OCI-LY3 (cell line): ENCODE results near the gene ANP32B.

Experiments
- EZH2phosphoT487 ChIP-seq: fragments of 200-600 bp; shearing (Covaris generic); IDR thresholded peaks from 2 replicates; pipeline ENCODE4 v1.6.1; 2018; ENCODE audit warnings: antibody characterized with exemption, mixed run types, low read depth
- TF ChIP-seq, protein P1 (sequence below): fragments of 200-600, 300-600 bp; sonication (generic); IDR thresholded peaks from 2 replicates; pipeline ENCODE4 v1.5.1; 2014; ENCODE audit warnings: antibody characterized with exemption, low read length, low read depth

DNA sequence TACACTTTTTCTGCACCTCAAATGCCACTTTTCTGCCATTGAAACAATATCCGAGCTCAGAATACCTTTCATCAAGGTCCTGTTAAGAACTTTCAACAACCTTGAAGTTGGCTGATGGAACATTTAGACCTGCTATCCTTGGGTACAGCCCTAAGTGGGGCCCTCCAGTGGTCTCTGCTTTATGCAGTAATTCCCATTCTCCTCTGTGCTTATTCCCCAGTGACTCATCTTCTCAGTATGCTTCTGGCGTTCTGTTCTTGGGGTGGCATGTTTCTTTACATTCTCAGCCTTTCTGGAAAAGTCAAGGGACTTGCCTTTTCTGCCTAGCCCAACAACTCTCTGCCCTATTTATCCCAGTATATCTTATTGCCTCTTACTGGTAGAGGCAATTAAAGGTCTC lies 7.1 kb downstream of the ANP32B start:
- TF ChIP-seq, protein P1, sequence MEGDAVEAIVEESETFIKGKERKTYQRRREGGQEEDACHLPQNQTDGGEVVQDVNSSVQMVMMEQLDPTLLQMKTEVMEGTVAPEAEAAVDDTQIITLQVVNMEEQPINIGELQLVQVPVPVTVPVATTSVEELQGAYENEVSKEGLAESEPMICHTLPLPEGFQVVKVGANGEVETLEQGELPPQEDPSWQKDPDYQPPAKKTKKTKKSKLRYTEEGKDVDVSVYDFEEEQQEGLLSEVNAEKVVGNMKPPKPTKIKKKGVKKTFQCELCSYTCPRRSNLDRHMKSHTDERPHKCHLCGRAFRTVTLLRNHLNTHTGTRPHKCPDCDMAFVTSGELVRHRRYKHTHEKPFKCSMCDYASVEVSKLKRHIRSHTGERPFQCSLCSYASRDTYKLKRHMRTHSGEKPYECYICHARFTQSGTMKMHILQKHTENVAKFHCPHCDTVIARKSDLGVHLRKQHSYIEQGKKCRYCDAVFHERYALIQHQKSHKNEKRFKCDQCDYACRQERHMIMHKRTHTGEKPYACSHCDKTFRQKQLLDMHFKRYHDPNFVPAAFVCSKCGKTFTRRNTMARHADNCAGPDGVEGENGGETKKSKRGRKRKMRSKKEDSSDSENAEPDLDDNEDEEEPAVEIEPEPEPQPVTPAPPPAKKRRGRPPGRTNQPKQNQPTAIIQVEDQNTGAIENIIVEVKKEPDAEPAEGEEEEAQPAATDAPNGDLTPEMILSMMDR = no peak
- no peak for TF ChIP-seq EZH2phosphoT487
